ENCODE measurements around the gene NUDCD2.

DNA sequence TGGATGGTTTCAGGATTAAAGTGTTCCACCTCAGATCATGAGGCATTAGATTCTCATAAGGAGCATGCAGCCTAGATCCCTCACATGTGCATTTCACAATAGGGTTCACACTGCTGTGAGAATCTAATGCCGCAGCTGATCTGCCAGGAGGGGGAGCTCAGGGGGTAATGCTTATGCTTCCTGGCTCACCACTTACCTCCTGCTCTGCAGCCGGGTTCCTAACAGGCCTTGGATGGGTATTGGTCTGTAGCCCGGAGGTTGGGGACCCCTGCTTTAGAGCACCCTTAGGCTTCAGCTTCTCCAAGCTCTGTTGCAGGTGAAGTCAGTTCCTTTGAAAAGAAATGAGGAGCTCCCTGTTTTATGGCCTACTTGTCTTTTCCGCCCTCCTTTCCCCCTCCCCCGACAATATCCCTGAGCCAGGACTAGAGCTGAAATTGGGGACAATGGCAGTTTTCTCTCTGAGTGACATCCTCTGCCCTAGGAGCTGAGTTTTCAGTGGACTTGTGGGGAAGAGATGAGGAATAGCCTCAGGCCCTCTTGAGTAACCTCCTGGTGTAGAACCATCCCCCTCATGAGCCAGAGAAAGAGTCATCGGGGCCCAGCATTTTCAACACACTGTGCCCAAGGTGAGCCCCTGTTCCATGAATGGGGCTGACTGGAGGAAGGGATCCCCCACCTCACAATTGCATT lies 29.3 kb upstream of the NUDCD2 start:
- TF ChIP-seq, protein P1, sequence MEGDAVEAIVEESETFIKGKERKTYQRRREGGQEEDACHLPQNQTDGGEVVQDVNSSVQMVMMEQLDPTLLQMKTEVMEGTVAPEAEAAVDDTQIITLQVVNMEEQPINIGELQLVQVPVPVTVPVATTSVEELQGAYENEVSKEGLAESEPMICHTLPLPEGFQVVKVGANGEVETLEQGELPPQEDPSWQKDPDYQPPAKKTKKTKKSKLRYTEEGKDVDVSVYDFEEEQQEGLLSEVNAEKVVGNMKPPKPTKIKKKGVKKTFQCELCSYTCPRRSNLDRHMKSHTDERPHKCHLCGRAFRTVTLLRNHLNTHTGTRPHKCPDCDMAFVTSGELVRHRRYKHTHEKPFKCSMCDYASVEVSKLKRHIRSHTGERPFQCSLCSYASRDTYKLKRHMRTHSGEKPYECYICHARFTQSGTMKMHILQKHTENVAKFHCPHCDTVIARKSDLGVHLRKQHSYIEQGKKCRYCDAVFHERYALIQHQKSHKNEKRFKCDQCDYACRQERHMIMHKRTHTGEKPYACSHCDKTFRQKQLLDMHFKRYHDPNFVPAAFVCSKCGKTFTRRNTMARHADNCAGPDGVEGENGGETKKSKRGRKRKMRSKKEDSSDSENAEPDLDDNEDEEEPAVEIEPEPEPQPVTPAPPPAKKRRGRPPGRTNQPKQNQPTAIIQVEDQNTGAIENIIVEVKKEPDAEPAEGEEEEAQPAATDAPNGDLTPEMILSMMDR (IDR thresholded peaks at IDR 0.05) = no peak
- no peak for TF ChIP-seq EZH2 (IDR thresholded peaks at IDR 0.05; ENCODE audit: borderline replicate concordance, insufficient read depth, low read depth, low read length, poor library complexity, severe bottlenecking)

Data from B cell (primary cell).